Activated CD4-positive, CD25-positive, alpha-beta regulatory T cell (primary cell): ENCODE measurements around the gene SLC26A1.
"Not testable (repeated sequence)": the region's sequence is repeated elsewhere in the genome, so short reads cannot be mapped to it uniquely, and the experiment has no call there.

Experiments
- DNase-seq, 4 experiments: peaks; one replicate each; lab custom pipeline; 2025; lab: John Stamatoyannopoulos, UW

The SLC26A1 gene

DNA sequence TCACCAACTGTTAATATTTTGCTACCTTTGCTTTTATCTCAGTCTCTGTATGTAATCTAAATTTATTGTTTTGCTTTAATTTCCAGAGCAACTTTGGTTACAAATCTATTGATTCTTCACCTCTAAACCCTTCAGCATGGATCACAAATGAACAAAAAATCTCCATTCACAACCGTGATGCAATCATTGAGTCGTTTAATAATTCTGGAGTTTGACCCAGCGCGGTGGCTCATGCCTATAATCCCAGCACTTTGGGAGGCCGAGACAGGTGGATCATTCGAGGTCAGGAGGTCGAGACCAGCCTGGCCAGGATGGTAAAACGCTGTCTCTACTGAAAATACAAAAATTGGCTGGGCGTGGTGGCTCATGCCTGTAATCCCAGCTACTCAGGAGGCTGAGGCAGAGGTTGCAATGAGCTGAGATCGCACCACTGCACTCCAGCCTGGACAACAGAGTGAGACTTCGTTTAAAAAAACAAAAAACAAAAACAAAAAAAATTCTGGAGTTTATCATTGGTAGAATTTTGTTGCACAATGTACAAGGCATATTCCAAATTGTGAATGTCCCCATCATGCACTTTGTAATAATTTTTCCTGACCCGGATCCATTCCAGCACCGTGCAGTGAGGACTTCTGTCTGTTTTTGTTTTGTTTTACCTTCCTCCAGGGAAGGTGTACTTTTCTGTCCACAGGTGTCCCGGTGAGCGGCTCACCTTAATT, 8.7 kb downstream of the SLC26A1 start:
- no peak for DNase-seq

DNA sequence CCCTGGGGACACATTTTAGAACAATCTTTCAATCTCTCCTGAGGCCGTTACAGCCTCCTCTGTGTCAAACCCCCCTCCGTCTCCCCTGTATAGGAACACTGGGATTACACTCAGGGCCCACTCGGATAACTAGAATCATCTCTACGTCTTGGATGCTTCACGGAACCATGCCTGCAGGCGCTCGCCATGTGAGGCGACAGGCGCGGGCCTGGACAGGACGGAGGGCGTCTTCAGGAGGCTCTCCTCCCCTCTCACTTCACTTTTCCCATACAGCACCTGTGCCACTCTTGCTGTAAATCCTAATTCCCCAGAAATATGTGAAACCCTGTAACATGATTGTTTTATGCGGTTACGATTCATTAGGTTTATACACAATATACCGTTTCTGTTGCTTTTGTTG, 10.4 kb downstream of the SLC26A1 start:
- no peak for DNase-seq

DNA sequence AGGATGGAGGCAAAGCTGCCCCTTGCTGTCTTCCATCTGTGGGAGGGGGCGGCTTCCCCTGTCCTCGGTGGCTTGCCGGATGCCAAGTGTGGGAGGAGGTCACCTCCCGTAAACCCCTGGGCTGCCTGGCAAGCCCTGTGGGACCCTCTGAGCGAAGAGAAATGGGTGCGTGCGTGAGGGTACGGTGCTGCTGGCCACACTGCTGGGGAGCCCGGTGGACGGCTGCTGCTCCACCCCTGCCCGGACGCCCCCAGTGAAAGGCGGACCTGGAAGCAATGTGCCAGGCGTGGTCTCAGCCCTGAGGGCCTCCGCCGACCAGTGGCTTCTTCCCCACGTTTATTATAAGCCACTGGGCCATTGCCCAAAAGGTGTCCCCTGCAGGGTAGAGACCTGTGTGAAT, 10.9 kb downstream of the SLC26A1 start:
- DNase-seq: no peak

DNA sequence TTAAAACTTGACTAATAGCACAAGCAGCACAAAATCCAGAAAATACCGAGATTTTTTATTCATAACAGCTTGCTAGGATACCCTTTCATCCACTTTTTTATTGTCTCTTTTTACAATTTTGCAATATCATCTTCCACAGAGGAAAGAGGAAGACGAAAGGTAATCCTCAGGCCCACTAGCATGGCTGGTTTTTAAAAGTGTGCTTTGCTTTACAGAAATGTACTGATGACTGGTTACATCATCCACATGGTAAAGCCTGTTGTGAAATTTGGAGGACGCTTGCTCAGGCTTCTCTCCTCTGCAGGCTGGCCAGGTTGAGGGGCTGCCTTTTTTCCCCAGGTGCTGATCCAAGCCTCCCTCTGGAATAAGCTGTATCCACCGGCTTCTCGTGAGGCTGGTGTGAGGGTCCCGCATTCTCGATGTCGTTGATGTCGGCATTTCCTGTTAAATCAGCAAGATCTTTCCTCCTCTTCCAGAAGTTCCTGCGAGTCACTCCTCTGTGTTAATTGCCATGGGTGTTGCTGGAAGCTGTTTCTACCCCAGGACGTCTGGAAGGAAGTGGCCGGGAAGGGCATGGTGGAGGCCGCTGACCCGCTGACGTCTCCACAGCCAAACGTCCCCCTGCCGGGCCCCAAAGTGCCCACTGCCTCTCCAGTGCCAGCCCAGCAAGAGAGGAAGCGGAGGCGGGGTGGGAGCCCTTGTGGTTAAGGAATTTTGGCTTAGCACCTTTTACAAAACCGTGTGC, 14.1 kb downstream of the SLC26A1 start:
- DNase-seq: no peak

DNA sequence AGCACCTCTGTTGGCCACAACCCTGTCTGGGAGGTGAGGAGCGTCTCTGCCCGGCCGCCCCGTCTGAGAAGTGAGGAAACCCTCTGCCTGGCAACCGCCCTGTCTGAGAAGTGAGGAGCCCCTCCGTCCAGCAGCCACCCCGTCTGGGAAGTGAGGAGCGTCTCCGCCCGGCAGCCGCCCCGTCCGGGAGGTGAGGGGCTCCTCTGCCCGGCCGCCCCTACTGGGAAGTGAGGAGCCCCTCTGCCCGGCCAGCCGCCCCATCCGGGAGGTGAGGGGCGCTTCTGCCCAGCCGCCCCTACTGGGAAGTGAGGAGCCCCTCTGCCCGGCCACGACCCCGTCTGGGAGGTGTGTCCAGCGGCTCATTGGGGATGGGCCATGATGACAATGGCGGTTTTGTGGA, 17.2 kb downstream of the SLC26A1 start:
- not testable (repeated sequence) for DNase-seq

DNA sequence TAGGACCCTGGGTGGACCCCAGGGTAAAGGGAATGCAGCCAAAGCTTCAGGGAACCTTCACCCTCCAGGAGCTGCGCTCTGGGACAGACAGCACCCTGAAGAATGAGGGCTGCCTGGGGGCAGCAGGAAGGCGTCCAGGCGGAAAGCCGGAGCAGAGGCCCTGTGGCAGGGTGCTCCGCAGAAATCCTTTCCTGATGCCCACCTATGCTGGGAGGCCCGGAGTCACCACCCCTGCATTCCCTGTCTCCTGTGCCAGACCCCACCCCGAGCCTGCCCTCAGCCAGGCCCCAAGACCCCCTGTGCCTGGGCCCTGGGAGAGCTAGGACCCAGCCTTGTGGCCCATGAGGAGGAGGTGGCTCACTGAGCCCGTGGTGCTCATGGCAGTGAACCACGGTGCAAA, 18.5 kb downstream of the SLC26A1 start:
- no peak for DNase-seq

DNA sequence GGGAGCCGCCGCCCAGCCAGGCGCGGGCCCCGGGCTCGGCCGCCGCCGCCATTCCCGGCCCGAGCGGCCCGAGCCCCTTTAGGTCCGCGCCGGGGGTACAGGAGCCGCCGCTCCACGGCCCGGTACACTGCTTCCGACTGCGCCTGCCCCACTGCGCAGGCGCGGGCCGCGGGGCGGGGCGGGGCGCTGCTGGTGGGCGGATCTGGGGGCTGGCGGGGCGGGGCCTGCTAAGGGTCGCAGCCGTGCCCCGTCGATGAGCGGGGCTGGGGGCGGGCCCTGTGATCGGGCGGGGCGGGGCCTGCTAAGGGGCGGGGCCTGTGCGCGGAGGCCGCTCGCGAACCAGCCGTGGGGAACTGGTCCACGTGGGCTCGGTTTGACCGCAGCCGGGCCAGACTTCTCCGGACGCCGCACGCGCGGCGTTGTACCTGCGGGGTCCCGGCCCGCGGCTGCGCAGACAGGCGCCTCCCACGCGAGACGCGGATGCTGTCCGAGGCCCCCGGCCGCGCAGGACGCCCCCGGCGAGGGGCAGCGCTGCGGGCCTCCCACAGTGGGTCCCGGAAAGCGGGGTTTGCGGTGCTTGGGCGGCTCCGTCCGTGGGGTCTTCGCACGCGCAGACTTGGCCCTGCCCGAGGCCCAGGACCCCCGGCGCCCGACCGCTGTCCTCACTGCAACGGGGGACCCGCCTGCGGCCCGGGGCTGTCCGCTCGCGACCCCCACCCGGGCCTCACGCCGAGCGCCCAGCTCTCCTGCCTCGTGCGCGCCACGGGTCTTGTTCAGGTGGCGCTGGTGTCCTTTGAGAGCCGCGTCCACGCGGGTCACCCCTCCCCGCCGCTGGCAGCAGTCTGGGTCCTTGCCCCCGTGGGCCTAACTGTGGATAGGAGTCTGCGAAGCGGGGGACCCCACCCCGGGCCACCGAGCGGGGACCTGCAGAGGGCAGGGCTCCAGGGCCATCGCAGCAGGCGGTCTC, 19.5 kb downstream of the SLC26A1 start, which contains the start of gene DGKQ:
TSS of gene DGKQ (minus strand) at position 139 of the 967 bp plus-strand sequence. CDS start at position 52, 87 bp downstream.
- peak; percentile 79 to 86 (median 84) for DNase-seq

DNA sequence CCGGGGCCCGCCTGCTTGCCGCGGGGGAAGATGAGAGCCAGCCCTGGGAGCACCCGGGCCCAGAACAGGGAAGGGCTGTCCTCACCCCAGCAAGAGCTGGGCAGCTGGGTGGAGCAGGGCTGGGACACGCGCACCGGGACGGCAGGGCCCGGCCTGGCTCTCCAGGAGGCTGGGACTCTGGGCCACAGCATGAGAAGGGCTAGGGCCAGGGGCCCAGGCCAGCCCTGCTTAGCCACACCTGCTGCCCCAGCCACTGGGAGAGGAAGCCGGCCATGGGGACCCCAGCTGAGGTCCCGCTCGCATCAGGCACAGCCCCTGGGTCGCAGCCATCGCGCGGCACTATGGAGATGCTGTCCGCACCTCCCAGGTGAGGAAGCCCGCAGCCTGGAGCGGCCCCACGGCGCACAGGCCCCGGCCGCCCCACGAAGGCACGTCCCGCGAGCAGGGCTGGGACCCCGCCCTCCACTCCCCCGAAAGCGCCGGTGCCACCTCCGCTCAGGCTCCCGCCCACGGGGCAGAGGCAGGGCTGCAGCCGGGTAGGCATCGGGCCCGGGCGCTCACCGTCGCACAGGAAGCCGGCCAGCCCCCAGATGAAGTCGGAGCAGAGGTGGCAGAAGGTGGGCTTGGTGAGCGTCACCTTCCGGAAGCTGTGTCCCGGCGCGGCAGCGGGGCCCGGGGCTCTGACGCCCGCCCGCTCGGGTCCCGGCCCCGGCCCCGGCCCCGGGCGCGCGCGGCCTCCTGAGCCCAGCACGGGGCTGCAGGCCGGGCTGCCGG, 20.4 kb downstream of the SLC26A1 start:
- peak; percentile 19 to 44 (median 27) for DNase-seq

DNA sequence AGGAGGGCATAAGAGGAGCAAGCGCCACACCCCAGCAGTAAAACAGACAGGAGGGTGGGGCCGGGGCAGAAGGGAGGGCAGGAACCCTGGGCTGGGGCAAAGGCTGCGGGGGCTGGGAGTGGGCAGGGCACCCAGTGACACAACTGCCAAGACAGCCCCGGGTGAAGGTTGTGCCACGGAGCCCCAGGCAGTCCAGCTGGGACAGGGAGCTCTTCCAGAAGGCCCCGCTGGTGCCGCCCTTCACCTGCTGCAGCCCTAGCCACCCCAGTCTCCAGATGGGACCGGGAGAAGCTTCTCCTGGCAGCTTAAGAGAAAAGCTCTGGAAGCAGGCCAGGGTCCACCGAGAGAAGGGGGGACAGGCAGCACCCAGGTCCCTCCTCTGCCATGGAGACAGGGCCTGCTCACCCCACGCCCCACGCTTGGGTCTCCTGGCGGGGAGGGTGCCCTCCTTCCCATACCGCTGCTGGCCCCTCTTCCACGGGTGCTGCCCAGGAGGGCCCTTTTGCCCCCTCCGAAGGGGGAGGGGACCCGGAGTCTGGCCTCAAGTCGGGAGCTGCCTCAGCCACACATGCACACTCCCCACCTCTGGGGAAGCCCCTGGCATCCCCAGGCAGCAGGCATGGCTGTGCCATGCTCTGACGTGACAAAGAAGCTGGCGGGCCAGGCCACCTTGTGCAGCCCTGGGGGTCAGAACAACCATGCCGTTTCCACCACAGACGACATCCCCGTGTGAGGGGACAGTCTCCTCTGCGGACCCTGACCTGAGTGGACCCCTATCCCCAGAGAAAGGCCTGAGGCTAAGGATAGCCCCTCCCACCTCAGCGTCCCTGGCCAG, 21.3 kb downstream of the SLC26A1 start:
- DNase-seq: no peak

DNA sequence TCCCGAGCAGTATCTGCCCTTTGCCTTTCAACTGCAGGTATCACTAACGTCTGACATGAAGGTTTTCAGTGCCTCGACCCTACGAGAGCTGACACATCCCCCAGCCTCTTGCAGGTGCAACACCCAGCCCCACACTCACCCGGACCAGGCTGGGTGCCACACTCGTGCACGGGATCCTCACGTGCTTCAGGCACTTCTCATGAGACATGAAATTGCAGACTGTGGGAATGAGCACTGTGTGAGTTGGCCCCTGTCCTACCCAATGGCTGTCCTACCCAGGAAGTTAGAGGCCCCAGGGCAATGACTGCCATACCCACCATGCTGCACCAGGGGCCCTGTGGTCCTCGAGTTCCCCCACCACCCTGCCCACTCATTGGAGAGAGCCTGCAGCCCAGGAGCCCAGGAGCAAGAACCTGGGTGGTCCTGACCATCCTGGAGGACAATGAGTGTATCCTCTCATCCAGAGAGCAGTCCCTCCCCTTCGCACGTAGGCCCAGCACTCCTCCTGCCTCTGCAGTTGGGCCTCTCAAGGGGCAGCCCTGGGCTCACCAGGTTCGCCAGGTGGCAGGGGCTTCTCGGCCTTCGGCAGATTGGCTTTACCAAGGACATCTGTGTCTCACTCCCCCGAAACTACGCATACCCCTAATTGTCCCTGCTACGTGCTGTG, 22.2 kb downstream of the SLC26A1 start:
- DNase-seq: no peak

DNA sequence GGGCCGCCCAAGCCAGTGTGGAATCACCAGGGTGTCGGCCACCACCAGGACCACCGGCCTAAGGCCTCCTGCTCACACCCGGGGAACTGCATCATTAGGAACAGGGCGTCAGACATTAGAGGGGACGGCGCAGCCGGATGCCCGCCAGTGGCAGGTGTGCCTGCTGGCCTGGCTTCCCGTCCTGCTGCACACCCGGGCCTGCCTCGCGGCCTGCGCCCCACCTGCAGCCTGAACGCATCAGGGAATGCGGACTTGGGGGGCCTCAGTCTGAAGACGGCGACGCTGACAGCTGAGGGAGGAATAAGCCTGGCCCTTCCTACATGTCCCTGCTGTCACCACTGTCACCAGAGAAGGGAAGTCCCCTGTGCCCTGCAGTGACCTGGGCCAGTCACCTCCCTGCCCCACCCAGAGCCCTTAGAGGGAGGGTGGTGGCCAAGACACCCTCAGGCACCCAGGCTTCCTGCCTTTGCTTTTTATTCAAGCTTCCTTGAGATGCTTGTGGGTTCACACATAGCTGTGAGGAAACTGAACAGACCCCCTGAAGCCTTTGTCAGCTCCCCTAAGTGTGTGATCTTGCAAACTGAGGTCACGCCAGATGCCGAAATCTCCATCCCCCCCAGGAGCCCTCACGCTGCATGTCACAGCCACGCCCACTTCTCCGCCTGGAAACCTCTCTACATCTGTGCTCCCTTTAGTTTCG, 23.0 kb downstream of the SLC26A1 start:
- DNase-seq: no peak

DNA sequence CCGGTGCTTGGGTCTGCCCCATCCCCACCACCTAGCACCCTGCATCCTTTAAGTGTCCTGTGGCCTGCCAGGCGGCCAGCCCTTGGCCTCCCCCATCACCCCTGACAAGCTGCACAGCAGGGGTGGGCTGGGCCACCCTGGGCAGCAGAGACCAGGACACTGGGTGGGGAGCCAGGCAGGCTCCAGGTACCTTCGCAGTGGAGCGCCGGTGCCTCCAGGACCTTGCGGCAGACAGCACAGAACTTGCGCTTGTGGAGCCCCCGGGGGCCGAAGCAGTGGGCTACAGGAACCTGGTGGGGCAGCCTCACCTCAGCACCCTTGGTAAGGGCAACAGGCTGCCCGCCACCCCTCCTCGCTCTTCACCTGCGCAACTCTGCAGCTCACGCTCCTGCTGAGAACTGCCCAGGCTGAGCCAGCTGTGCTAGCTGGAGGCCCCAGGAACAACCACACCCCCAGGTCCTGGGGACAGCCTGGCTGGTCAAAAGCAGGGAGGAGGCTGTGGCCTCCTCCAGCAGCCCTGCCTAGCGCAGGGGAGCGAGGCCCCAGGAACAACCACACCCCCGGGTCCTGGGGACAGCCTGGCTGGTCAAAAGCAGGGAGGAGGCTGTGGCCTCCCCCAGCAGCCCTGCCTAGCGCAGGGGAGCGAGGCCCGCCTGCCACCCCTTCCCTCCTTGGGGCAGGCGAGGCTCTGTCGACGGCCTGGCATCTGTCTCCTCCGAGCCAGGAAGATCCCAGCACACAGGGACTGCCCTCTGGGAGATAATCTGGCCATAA, 24.4 kb downstream of the SLC26A1 start:
- no peak for DNase-seq

DNA sequence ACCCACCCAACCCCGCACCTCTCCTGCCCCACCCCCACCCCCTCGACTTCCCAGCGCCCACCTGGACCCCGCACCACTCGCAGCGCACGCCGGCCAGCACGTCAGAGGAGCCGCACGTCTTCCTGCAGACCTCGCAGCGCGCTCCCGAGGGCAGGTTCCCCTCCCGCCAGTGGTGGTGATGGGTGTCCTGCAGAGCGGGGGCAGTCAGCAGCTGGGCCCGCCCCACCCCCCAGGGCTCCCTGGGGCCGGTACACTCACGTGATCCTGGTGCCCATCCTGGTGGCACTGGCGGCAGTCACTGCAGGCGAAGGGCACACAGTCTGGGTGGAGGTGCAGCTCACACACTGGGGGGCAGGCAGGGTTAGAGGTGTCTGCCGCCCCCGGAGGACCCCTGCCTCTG, 25.0 kb downstream of the SLC26A1 start:
- DNase-seq: no peak

DNA sequence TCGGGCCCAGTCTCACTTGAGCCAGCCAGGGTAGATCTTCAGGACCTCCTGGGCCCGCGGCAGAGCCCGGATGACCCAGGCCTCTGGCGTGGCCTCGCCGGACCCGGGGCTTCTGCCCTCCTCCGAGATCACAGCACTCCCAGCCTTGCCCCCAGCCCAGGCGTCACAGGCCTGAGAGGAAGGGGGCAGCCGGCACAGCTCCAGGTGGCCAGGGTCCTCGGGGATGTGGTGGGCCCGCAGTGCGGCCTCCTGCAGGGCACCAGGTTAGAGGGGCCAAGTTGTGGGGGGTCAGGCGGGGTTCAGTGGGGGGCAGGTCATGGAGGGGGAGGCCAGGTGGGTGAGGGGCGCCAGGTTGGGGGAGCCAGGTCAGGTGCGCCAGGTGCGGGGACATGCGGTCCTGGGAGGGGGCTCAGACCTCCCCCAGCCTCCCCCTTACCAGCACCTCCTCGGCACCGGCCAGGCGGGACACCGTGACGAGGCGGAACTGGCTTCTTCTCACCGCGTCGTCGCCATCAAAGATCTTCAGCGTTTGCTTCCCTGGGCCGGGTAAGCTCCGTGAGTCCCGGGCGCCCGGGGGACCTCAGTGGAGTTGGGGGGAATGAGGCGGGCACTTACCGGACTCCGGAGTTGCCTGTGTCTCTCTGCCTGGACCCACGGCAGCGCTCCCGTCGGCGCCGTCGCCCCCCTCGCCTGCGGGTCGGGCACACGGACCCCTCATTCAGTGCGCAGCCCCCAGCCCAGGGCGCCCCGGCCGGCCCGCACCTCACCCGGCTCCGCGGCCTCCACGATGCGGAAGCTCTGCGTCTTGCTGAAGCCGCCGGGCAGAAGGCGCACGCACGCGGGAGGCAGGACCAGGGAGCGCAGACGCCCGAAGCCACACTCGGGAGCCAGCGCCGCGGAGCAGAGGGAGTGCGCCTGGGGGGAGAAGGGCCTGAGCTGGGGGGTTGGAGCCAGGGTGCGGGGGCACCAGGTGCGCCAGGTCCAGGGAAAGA, 25.8 kb downstream of the SLC26A1 start:
- DNase-seq: no peak

DNA sequence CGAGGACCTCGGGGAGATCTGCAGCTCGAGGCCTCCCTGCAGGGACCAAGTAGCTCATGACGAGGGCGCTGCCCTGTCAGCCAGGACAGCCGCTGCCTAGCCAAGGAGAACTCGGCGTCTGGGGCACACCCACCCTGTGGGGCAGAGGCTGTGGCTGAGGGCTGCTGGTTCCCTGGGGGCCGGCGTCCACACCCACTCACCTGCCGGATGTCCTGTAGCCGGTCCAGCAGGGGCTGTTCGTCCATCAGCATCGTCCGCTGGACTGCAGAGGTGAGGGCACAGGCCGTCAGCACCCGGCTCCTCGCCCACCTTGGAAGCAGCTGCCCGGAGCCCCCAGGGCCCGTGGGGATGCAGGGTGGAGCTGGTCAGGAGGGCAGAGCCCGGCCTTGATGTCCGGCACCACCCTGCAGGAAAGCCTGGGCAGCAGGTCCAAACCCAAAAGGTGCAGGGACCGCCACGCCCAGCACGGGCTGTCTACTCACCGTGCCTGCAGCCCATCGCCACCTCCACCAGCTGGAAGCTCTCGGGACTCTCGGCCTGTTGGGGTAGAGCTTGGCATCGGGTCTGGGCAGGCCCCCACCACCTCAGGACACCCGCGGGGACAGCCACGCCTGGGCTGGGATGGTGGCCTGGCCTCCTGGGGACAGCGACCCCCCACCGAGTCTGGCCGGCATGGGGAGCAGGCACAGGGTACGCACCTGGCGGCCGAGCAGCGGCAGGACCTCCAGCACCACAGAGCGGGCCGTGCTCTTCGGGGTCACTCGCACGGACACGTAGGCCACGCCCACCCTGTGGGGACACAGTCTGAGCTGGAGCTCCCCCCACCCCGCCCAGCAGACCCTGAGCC, 26.7 kb downstream of the SLC26A1 start:
- no peak for DNase-seq

DNA sequence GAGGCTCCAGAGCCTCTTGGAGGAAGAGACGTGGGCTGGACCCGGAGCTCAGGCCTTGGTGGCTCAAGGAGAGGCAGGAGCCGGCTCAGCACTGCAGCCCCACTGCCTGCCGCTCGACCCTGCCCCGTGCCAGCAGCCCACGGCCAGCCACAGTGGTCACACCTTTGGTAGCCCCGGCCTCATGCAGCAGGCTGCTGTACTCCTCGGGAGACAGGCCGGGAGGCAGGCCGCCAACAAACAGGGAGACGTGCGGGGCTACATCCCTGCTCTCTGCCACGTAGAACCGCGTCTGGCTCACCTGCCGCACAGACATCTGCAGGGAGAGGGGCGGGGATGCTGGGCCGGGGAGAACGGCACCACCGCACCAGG, 27.5 kb downstream of the SLC26A1 start:
- DNase-seq: no peak
